SK-N-SH (cell line): ENCODE results near the gene SLAMF1. TPM values are rescaled to one million over a fixed set of nuclear protein-coding genes. Genes with fewer than 3 reads are reported as not detected.

Experiments
- CTCF ChIA-PET: fragments of 300-600, 350-600 bp; formaldehyde crosslinking; extraction: SDS; loops from one replicate; lab custom pipeline; 2021; lab: Yijun Ruan, JAX
- POLR2A ChIA-PET: fragments of 350-600 bp; sonication (Branson Sonifier 250); formaldehyde crosslinking; extraction: SDS; loops from one replicate; lab custom pipeline; 2020; ENCODE audit warnings: antibody characterized with exemption, inconsistent platforms; lab: Yijun Ruan, JAX
- DNase-seq: peaks from one replicate; pipeline ENCODE4 v3.0.0; 2012
- H2AFZ ChIP-seq: fragments of 200-600 bp; sonication (generic); 2 replicates; pipeline ENCODE4 v1.8.1; 2016; ENCODE audit warnings: antibody characterized with exemption, mild to moderate bottlenecking, low read depth
- H3F3A ChIP-seq: fragments of 200-600 bp; sonication (generic); replicated peaks from 2 replicates; pipeline ENCODE3; 2016; ENCODE audit warnings: antibody characterized with exemption, mild to moderate bottlenecking; ENCODE audit not compliant: insufficient read depth
- H3K27ac ChIP-seq, 2 experiments: fragments of 200-500 bp in 1 of 2; fragments of 200-600 bp in 1 of 2; sonication (Bioruptor generic) in 1 of 2; sonication (generic), shearing (Covaris generic) in 1 of 2; 2 replicates each; pipeline versions ENCODE4 v1.5.1 to v1.6.1; 2014 to 2016; ENCODE audit warnings: low read depth in 2 of 2, inconsistent platforms in 1 of 2, low read length in 1 of 2, mild to moderate bottlenecking in 1 of 2, mixed read lengths in 1 of 2
- H3K27me3 ChIP-seq: fragments of 200-600 bp; sonication (generic), shearing (Covaris generic); 2 replicates; pipeline ENCODE4 v1.6.1; 2016; ENCODE audit warnings: mixed run types; ENCODE audit not compliant: insufficient read depth
- H3K36me3 ChIP-seq, 2 experiments: fragments of 200-500 bp in 1 of 2; fragments of 200-600 bp in 1 of 2; sonication (Bioruptor generic) in 1 of 2; sonication (generic) in 1 of 2; replicated peaks in 1 of 2; 2 replicates each; pipeline versions ENCODE3 to v1.5.1; 2014 to 2016; ENCODE audit warnings: low read length in 1 of 2, mild to moderate bottlenecking in 1 of 2; ENCODE audit not compliant: insufficient read depth in 2 of 2, control insufficient read depth in 1 of 2
- H3K4me1 ChIP-seq, 2 experiments: fragments of 200-500 bp in 1 of 2; fragments of 200-600 bp in 1 of 2; sonication (Bioruptor generic) in 1 of 2; sonication (generic), shearing (Covaris generic) in 1 of 2; 2 replicates each; pipeline versions ENCODE4 v1.5.1 to v1.6.1; 2014 to 2016; ENCODE audit warnings: low read depth in 1 of 2, low read length in 1 of 2, mixed run types in 1 of 2; ENCODE audit not compliant: insufficient read depth in 2 of 2, control insufficient read depth in 1 of 2
- H3K4me2 ChIP-seq: fragments of 200-600 bp; sonication (generic), shearing (Covaris generic); 2 replicates; pipeline ENCODE4 v1.6.1; 2017; ENCODE audit warnings: mixed run types
- H3K4me3 ChIP-seq, 2 experiments: fragments of 200-500 bp in 1 of 2; fragments of 200-600 bp in 1 of 2; sonication (Bioruptor generic) in 1 of 2; sonication (generic), shearing (Covaris generic) in 1 of 2; 2 replicates each; pipeline versions ENCODE4 v1.5.1 to v1.8.1; 2014 to 2016; ENCODE audit warnings: low read depth in 2 of 2, inconsistent platforms in 1 of 2, low read length in 1 of 2, mild to moderate bottlenecking in 1 of 2, mixed read lengths in 1 of 2, moderate library complexity in 1 of 2
- H3K79me2 ChIP-seq: fragments of 200-600 bp; sonication (generic); 2 replicates; pipeline ENCODE4 v1.8.1; 2017; ENCODE audit warnings: mild to moderate bottlenecking; ENCODE audit not compliant: insufficient read depth
- H3K9ac ChIP-seq: fragments of 200-600 bp; sonication (generic); 2 replicates; pipeline ENCODE4 v1.6.1; 2017; ENCODE audit warnings: mixed run types
- H3K9me2 ChIP-seq: fragments of 200-600 bp; sonication (generic); 2 replicates; pipeline ENCODE4 v1.6.1; 2017; ENCODE audit warnings: mixed run types
- H3K9me3 ChIP-seq: fragments of 200-600 bp; sonication (generic); 2 replicates; pipeline ENCODE4 v1.6.1; 2017; ENCODE audit warnings: mixed run types, mild to moderate bottlenecking, moderate library complexity
- H4K20me1 ChIP-seq: fragments of 200-600 bp; sonication (generic); 2 replicates; pipeline ENCODE4 v1.6.1; 2017; ENCODE audit warnings: mild to moderate bottlenecking, mixed run types; ENCODE audit not compliant: insufficient read depth
- ELF1 ChIP-seq: IDR thresholded peaks from 2 replicates; pipeline ENCODE4 v1.4.0; 2012
- FOSL2 ChIP-seq: IDR thresholded peaks from 2 replicates; pipeline ENCODE4 v1.4.0; 2012; ENCODE audit warnings: low read depth, mild to moderate bottlenecking, moderate library complexity, borderline replicate concordance
- FOXM1 ChIP-seq: IDR thresholded peaks from 2 replicates; pipeline ENCODE4 v1.4.0; 2012; ENCODE audit warnings: low read depth, mild to moderate bottlenecking
- GABPA ChIP-seq: IDR thresholded peaks from 2 replicates; pipeline ENCODE4 v1.4.0; 2012; ENCODE audit warnings: low read depth, mild to moderate bottlenecking
- GATA2 ChIP-seq: sonication (generic); formaldehyde crosslinking; IDR thresholded peaks from 2 replicates; pipeline ENCODE4 v1.5.0; 2020; ENCODE audit warnings: mild to moderate bottlenecking, missing genetic modification reagents
- IRF3 ChIP-seq: fragments of 150-350 bp; IDR thresholded peaks from 2 replicates; pipeline ENCODE4 v1.6.1; 2016; ENCODE audit warnings: mild to moderate bottlenecking, low read depth, low read length
- JUND ChIP-seq: IDR thresholded peaks from 2 replicates; pipeline ENCODE4 v1.4.0; 2012
- MXI1 ChIP-seq: IDR thresholded peaks from 2 replicates; pipeline ENCODE4 v1.6.1; 2012; ENCODE audit warnings: mild to moderate bottlenecking, low read depth, low read length, improper control_type of control experiment
- NRF1 ChIP-seq: IDR thresholded peaks from 2 replicates; pipeline ENCODE4 v1.6.1; 2012; ENCODE audit warnings: low read depth, mild to moderate bottlenecking, low read length
- RAD21 ChIP-seq: IDR thresholded peaks from 2 replicates; pipeline ENCODE4 v1.6.1; 2012; ENCODE audit warnings: mild to moderate bottlenecking, low read length
- SMC3 ChIP-seq: IDR thresholded peaks from 2 replicates; pipeline ENCODE4 v1.6.1; 2012; ENCODE audit warnings: low read depth, low read length, improper control_type of control experiment
- TAF1 ChIP-seq: IDR thresholded peaks from 2 replicates; pipeline ENCODE4 v1.6.1; 2012; ENCODE audit warnings: low read depth, mild to moderate bottlenecking, low read length, moderate library complexity, borderline replicate concordance
- WGBS: methylation state at CpG from one replicate; pipeline ENCODE4 v1.1.6; 2017; ENCODE audit warnings: low lambda C conversion rate; 5-methylcytosine and 5-hydroxymethylcytosine counted together
- polyA plus RNA-seq, 3 experiments: library from polyadenylated mRNA; depleted of rRNA; stranded (reverse); fragments of >200 nt; gene quantifications; 2 replicates each; pipeline ENCODE4 v1.2.3, GENCODE V29; 2012
- TF ChIP-seq, protein P1 (sequence below): IDR thresholded peaks from 2 replicates; pipeline ENCODE4 v1.6.1; 2012; ENCODE audit warnings: mild to moderate bottlenecking, low read depth, low read length, moderate library complexity

The SLAMF1 gene
- polyA plus RNA-seq, 1 of the 3 experiments (the other 2 are of a cell fraction), result not detected

GRCh38 chr1:160637065-160637464 is 9.8 kb downstream of the SLAMF1 start:
- Histone ChIP-seq H3K4me2 (no peak overlapping the region), H3K9me3 (no peaks in the 10 kb centered on the region), H3K27ac (no peak overlapping the region), H3K36me3 (no peaks in the 10 kb centered on the region), H2AFZ (no peak overlapping the region), H3K4me1 (no peaks in the 10 kb centered on the region), H3F3A (no peaks in the 10 kb centered on the region), H3K79me2 (no peaks in the 10 kb centered on the region), H3K4me3 (no peak overlapping the region), H3K9ac (no peak overlapping the region), H3K9me2 (no peaks in the 10 kb centered on the region), H3K27me3 (peaks cover 8% of the 10 kb centered on the region; the same call in 1 of the 2 replicates), H4K20me1 (no peaks in the 10 kb centered on the region)
- DNase-seq, result no peak
- 19% methylated on average over 8 of the region's 8 CpGs for WGBS
- CTCF ChIA-PET, result no interaction called here
- TF ChIP-seq, protein P1, sequence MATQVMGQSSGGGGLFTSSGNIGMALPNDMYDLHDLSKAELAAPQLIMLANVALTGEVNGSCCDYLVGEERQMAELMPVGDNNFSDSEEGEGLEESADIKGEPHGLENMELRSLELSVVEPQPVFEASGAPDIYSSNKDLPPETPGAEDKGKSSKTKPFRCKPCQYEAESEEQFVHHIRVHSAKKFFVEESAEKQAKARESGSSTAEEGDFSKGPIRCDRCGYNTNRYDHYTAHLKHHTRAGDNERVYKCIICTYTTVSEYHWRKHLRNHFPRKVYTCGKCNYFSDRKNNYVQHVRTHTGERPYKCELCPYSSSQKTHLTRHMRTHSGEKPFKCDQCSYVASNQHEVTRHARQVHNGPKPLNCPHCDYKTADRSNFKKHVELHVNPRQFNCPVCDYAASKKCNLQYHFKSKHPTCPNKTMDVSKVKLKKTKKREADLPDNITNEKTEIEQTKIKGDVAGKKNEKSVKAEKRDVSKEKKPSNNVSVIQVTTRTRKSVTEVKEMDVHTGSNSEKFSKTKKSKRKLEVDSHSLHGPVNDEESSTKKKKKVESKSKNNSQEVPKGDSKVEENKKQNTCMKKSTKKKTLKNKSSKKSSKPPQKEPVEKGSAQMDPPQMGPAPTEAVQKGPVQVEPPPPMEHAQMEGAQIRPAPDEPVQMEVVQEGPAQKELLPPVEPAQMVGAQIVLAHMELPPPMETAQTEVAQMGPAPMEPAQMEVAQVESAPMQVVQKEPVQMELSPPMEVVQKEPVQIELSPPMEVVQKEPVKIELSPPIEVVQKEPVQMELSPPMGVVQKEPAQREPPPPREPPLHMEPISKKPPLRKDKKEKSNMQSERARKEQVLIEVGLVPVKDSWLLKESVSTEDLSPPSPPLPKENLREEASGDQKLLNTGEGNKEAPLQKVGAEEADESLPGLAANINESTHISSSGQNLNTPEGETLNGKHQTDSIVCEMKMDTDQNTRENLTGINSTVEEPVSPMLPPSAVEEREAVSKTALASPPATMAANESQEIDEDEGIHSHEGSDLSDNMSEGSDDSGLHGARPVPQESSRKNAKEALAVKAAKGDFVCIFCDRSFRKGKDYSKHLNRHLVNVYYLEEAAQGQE, result no peak
- TF ChIP-seq SMC3 (no peak), FOXM1 (no peak), IRF3 (no peak), FOSL2 (no peak), ELF1 (no peak), TAF1 (no peak), MXI1 (no peak), JUND (no peak)
- POLR2A ChIA-PET, result no interaction called here

DNA sequence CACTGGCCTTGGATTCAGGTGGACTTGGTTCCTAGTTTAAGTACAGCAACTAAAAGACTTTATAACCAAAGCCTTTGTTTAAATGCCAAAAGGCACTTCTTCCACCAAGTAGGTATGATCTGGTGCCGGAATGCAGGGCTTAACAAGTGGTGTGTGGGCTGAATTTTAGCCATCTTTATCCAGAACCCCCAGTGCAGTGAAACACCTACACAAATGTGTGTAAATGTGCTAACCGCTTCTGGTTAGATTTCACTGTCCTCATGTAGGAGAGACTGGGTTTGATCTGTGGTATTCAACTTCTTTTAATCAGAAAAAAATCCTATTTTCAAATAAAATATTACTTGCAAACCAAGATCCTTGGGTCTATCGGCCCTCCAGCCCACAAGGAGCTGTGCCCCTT is 10.3 kb downstream of the SLAMF1 start:
- Histone ChIP-seq H2AFZ (no peak overlapping the region), H3K9me2 (no peaks in the 10 kb centered on the region), H3K4me3 (no peak overlapping the region), H4K20me1 (no peaks in the 10 kb centered on the region), H3K4me1 (no peaks in the 10 kb centered on the region), H3K27ac (no peak overlapping the region), H3K9ac (no peak overlapping the region), H3K27me3 (peaks cover 8% of the 10 kb centered on the region; the same call in 1 of the 2 replicates), H3K79me2 (no peaks in the 10 kb centered on the region), H3K36me3 (no peaks in the 10 kb centered on the region), H3F3A (no peaks in the 10 kb centered on the region), H3K9me3 (no peaks in the 10 kb centered on the region), H3K4me2 (no peak overlapping the region)
- TF ChIP-seq FOSL2 (no peak), GATA2 (CRISPR knock-in tag) (no peak), RAD21 (no peak), GABPA (no peak), NRF1 (no peak), FOXM1 (no peak)
- CTCF ChIA-PET, result no interaction called here
- WGBS, result 6% methylated on average over 3 of the region's 3 CpGs
- POLR2A ChIA-PET, result no interaction called here
- no peak for DNase-seq
